ENCODE results near the gene PIK3C3. TPM values are rescaled to one million over a fixed set of nuclear protein-coding genes. Genes with fewer than 3 reads are reported as not detected.
"Not testable (repeated sequence)": the region's sequence is repeated elsewhere in the genome, so short reads cannot be mapped to it uniquely, and the experiment has no call there.

Gene PIK3C3
- total and polyA plus RNA-seq, 12 donors = 24.4 to 87.6 (median 64.3) TPM

DNA sequence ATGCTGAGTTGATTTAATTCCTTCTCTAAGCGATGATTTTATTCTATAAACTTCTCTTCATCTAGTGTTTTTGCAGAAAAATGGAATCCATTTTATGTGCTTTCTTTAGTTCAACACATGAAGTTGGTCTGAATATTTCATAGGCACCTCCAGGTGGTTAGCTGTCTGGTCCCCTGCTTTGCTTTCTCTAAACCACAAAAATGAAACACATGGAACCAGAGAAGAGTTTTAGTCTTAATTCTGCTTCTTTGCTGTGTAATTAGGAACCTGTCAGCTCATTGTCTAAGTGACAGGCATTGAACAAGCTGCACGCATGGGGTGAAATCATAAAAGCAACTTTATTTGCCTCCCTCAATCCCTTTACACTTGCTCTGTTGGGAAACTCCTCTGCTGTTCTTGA lies 150.4 kb downstream of the PIK3C3 start:
- WGBS, 4 donors = 96 to 98% (median 97%) methylated on average over 2 of the region's 2 CpGs
- no peak overlapping the region for H3K4me3 ChIP-seq
- TF ChIP-seq POLR2A (IDR thresholded peaks at IDR 0.05) = no peak
- TF ChIP-seq, protein P1, sequence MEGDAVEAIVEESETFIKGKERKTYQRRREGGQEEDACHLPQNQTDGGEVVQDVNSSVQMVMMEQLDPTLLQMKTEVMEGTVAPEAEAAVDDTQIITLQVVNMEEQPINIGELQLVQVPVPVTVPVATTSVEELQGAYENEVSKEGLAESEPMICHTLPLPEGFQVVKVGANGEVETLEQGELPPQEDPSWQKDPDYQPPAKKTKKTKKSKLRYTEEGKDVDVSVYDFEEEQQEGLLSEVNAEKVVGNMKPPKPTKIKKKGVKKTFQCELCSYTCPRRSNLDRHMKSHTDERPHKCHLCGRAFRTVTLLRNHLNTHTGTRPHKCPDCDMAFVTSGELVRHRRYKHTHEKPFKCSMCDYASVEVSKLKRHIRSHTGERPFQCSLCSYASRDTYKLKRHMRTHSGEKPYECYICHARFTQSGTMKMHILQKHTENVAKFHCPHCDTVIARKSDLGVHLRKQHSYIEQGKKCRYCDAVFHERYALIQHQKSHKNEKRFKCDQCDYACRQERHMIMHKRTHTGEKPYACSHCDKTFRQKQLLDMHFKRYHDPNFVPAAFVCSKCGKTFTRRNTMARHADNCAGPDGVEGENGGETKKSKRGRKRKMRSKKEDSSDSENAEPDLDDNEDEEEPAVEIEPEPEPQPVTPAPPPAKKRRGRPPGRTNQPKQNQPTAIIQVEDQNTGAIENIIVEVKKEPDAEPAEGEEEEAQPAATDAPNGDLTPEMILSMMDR (IDR thresholded peaks at IDR 0.05) = no peak

DNA sequence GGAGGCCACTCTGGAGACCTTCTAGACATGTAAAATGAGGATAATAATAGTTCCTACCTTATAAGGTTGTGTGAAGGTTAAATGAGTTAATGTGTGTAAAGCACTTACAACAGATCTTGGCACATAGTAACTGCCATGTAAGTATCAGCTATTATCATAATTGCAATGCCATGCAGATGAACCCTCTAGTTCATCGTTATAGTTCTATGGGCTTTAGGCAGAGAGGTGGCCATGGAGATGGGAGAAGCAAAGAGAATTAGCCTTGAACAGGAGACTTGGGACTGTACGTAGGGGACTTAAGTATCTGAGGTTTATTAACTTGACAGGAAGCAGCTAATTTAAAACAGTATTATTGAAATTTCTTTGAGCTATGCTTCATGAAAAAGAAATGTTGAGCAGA lies 151.8 kb downstream of the PIK3C3 start:
- Histone ChIP-seq H3K4me1 (replicated peaks in 1 of 2) (no peaks in the 10 kb centered on the region), H3K4me3 (no peak overlapping the region), H3K27me3 (no peaks in the 10 kb centered on the region), H3K27ac (no peak overlapping the region), H3K9me3 (replicated peaks in 1 of 3) (no peaks in the 10 kb centered on the region), H3K36me3 (replicated peaks in 1 of 2) (no peaks in the 10 kb centered on the region)
- TF ChIP-seq, protein P1 (IDR thresholded peaks at IDR 0.05) = no peak
- no peak for TF ChIP-seq POLR2A (IDR thresholded peaks at IDR 0.05)
- 39 to 92% (median 83%) methylated on average over 2 of the region's 2 CpGs for WGBS, 4 donors
- intact Hi-C loops (cut with DNase I) = no loop called here
- DNase-seq = no peak

More for the DNA sequence above, 150.4 kb downstream of the PIK3C3 start:
- DNase-seq = no peak
- H3K27me3 ChIP-seq = no peaks in the 10 kb centered on the region
- intact Hi-C loops (cut with DNase I) = no loop called here
- no peak overlapping the region for H3K27ac ChIP-seq
- H3K9me3 ChIP-seq (replicated peaks in 1 of 3) = no peaks in the 10 kb centered on the region
- no peaks in the 10 kb centered on the region for H3K4me1 ChIP-seq (replicated peaks in 1 of 2)
- H3K36me3 ChIP-seq (replicated peaks in 1 of 2) = no peaks in the 10 kb centered on the region

DNA sequence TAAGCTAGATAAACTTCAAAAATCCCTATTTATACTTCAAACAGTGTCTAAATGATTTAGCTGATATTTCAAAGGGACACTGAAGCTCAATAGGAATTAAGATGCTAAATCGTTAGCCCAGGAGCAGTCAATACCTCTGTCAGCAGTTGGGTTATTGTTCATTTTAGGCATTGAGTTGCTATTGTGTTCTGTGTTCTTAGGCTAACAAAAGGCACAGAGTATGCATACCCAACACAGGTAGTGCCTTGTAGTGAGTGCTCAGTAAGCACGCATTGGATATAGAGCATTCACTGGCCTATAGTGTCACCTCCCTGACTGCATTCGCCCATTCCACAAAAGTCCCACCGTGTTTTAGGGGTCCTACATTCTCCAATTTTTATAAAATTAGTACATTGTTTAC lies 152.3 kb downstream of the PIK3C3 start:
- WGBS, 4 donors = 82 to 93% (median 87%) methylated on average over 4 of the region's 4 CpGs
- no peak overlapping the region for H3K27ac ChIP-seq
- no peaks in the 10 kb centered on the region for H3K9me3 ChIP-seq (replicated peaks in 1 of 3)

DNA sequence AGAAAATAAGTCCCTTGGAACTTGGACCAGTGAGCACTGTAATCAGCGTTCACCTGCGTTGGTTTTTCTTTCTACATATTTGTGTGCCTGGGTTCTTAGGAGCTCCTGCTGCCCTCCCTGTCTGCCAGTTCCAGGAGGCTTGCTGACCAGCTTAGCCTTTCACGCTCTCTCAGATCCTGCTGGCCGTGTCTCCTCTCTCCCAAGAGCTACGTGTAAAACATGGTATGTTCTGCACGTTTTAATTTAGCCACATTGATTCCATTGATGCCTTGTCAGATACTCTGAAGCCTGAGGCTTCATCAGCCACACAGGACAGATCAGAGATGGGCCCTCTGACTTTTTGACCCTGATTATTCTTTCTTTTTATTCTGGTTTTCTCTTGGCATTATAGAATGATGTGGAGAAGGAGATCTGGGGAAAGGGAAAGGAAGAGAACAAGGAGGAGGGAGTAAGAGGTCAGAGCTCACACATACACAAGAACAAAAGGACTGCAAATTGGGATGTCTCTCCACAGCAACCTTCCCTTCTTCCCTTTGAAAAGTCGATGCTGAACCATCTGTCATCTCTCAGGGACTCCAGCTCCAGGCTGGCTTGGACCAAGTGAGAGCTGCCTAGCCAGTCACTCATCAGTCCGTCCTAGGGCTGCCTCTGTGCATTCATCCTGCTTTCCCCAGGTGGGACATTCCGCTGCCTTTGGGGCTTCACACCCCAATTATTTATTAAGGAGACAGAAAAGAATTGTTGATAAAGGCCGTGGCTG lies 152.8 kb downstream of the PIK3C3 start:
- intact Hi-C loops (cut with DNase I) = no loop called here
- Histone ChIP-seq H3K27me3 (no peaks in the 10 kb centered on the region), H3K4me1 (replicated peaks in 1 of 2) (no peaks in the 10 kb centered on the region), H3K36me3 (replicated peaks in 1 of 2) (no peaks in the 10 kb centered on the region), H3K9me3 (replicated peaks in 1 of 3) (no peaks in the 10 kb centered on the region), H3K4me3 (no peak overlapping the region), H3K27ac (no peak overlapping the region)
- no peak for TF ChIP-seq POLR2A (IDR thresholded peaks at IDR 0.05)
- TF ChIP-seq, protein P1 (IDR thresholded peaks at IDR 0.05) = no peak
- WGBS, 4 donors = 77 to 83% (median 80%) methylated on average over 9 to 10 of the region's 10 CpGs
- DNase-seq = no peak

More for the DNA sequence above, 152.3 kb downstream of the PIK3C3 start:
- intact Hi-C loops (cut with DNase I) = no loop called here
- TF ChIP-seq, protein P1 (IDR thresholded peaks at IDR 0.05) = no peak
- no peak for TF ChIP-seq POLR2A (IDR thresholded peaks at IDR 0.05)
- Histone ChIP-seq H3K4me1 (replicated peaks in 1 of 2) (no peaks in the 10 kb centered on the region), H3K36me3 (replicated peaks in 1 of 2) (no peaks in the 10 kb centered on the region), H3K27me3 (no peaks in the 10 kb centered on the region), H3K4me3 (no peak overlapping the region)
- DNase-seq = no peak

DNA sequence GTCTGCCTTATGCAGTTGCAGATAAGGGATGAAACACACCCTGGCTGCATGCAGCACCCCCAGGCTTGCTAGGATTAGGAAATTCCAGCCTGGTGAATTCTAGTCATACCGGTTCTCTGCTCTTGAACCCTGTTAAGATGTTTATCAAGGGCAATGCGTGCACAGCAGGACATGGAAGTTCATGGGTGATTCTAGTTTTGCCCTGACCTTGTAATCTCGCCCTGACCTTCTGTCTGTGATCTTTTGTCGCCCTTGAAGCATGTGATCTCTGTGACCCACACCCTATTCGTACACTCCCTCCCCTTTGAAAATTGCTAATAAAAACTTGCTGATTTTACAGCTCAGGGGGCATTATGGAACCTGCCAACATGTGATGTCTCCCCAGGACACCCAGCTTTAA lies 157.1 kb downstream of the PIK3C3 start:
- H3K4me1 ChIP-seq (replicated peaks in 1 of 2) = peaks cover 5 to 12% of the 10 kb centered on the region in 2 donors
- not testable (repeated sequence) for DNase-seq; H3K36me3 ChIP-seq (replicated peaks in 1 of 2); H3K4me3 ChIP-seq; H3K27ac ChIP-seq; H3K27me3 ChIP-seq; H3K9me3 ChIP-seq (replicated peaks in 1 of 3)
- whole genome bisulfite sequencing, 4 donors = 57 to 87% (median 73%) methylated on average over 5 of the region's 5 CpGs
- intact Hi-C loops (cut with DNase I) = loop anchor here in 1 of 2 donors (10.0 kb wide), 2 partner anchors 57 to 1453 kb away; no protein-coding TSS in a partner anchor

Data from adrenal gland (tissue), 12 donors.